ENCODE measurements around the gene SIRT2. TPM values are rescaled to one million over a fixed set of nuclear protein-coding genes. Genes with fewer than 3 reads are reported as not detected.

Gene SIRT2
- total and polyA plus RNA-seq, 2 of the 13 experiments (the other 11 are each of a cell fraction or from before 2014, with no cell fraction given) = 22.3 to 26.1 TPM

GRCh38 chr19:38893341-38893771 lies 6.1 kb downstream of the SIRT2 start (continued):
- TF ChIP-seq PLSCR1 (CRISPR knock-in tag; IDR thresholded peaks at IDR 0.05; ENCODE audit: borderline replicate concordance) (no peak), ZNF773 (CRISPR knock-in tag; IDR thresholded peaks at IDR 0.05; ENCODE audit: borderline replicate concordance) (no peak), ZFX (CRISPR knock-in tag; IDR thresholded peaks at IDR 0.05; ENCODE audit: low read depth) (no peak), SP1 (IDR thresholded peaks at IDR 0.05) (no peak), SP1 (CRISPR knock-in tag; IDR thresholded peaks at IDR 0.05) (no peak), CBX1 (IDR thresholded peaks at IDR 0.05; ENCODE audit: low read depth) (no peak)

- Histone ChIP-seq H4K20me1 (ENCODE audit: insufficient read depth, low read length) (no peaks in the 10 kb centered on the region), H3K9ac (ENCODE audit: insufficient read depth, low read depth, low read length) (no peak overlapping the region), H3K4me2 (ENCODE audit: low read depth, low read length) (no peak overlapping the region), H3K4me3 (replicated peaks in 1 of 3; ENCODE audit: insufficient read depth in 1 of 3, low read depth in 2 of 3, low read length in 3 of 3) (no peak overlapping the region), H3K27me3 (ENCODE audit: control insufficient read depth in 1 of 2, insufficient read depth in 2 of 2, low read length in 2 of 2) (no peaks in the 10 kb centered on the region), H2AFZ (ENCODE audit: low read length) (no peak overlapping the region), H3K9me3 (ENCODE audit: low read length) (no peaks in the 10 kb centered on the region), H3K4me1 (ENCODE audit: insufficient read depth, low read length) (peaks cover 4% of the 10 kb centered on the region), H3K36me3 (replicated peaks in 1 of 2; ENCODE audit: control insufficient read depth in 1 of 2, insufficient read depth in 2 of 2, low read length in 2 of 2) (no peaks in the 10 kb centered on the region; a peak in 2 of 5 replicates), H3K27ac (ENCODE audit: extremely low read length, insufficient read depth, low read length) (no peak overlapping the region), H3K79me2 (ENCODE audit: insufficient read depth, low read length) (no peaks in the 10 kb centered on the region)
- intact Hi-C loops (cut with micrococcal nuclease; ENCODE audit: unreplicated experiment) (no loop called here), in situ Hi-C loops (cut with HindIII; ENCODE audit: extremely low pct_ligation_motif_present, low pct_unique_long_range_greater_than_20kb) (no loop called here)
- ChIA-PET CTCF (ENCODE audit: low intra/inter-chr PET ratio, low total read pairs) (no interaction called here), POLR2A (no interaction called here)
- ATAC-seq (no peak), FAIRE-seq (no peak), DNase-seq (ENCODE audit: low spot score) (no peak)
- TF ChIP-seq MEIS1 (CRISPR knock-in tag; IDR thresholded peaks at IDR 0.05; ENCODE audit: borderline replicate concordance) = no peak
- no peak for TF ChIP-seq ASH2L (IDR thresholded peaks at IDR 0.05; ENCODE audit: insufficient read length, low read depth, low read length)
- no peak for TF ChIP-seq HHEX (CRISPR knock-in tag; IDR thresholded peaks at IDR 0.05)
- TF ChIP-seq PAF1 (CRISPR knock-in tag; IDR thresholded peaks at IDR 0.05) = no peak
- no peak for TF ChIP-seq XRCC5 (optimal IDR thresholded peaks at IDR 0.05; ENCODE audit: low read length)
- no peak for TF ChIP-seq IRF1 (CRISPR knock-in tag; IDR thresholded peaks at IDR 0.05; ENCODE audit: low read depth)
- no peak for TF ChIP-seq ZBTB7A (CRISPR knock-in tag; IDR thresholded peaks at IDR 0.05)
- TF ChIP-seq CHD4 (IDR thresholded peaks at IDR 0.05; ENCODE audit: borderline replicate concordance, low read length) = no peak
- WGBS (ENCODE audit: low lambda C conversion rate) = 100% methylated on average over 5 of the region's 5 CpGs
- no TSS peak for BruUV-seq (replicated peaks)
Measured at GRCh38 chr19:38892841-38893240, 6.6 kb downstream of the SIRT2 start.

Measured in HepG2 (cell line).